Superior temporal gyrus (tissue), 1 donor: ENCODE results near the gene ZNF318.
"Not testable (repeated sequence)": the region's sequence is repeated elsewhere in the genome, so short reads cannot be mapped to it uniquely, and the experiment has no call there.

Experiments used
- DNase-seq: peaks from one replicate; pipeline ENCODE4 v3.0.0-alpha.2; 2016; ENCODE audit errors: extremely low spot score

The ZNF318 gene

DNA sequence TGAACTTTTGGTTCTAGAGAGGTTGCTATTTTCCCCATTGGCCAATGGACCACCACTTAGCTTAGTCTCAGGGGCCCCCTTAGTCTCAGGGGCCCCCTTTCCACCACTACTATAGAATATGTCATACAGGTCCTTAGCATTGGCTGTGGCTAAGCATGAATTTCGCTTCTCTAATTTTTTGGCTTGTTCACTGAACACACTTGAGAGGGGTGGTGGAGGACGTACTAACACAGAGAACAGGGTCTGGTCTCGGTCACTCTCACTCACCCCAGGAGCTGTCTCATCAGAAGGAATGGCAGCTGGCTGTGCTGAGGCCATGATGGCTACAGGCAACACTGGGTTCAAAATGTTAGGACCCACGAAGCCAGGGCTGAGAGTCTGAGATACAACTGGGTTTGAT, 30.3 kb downstream of the ZNF318 start:
- DNase-seq = no peak

DNA sequence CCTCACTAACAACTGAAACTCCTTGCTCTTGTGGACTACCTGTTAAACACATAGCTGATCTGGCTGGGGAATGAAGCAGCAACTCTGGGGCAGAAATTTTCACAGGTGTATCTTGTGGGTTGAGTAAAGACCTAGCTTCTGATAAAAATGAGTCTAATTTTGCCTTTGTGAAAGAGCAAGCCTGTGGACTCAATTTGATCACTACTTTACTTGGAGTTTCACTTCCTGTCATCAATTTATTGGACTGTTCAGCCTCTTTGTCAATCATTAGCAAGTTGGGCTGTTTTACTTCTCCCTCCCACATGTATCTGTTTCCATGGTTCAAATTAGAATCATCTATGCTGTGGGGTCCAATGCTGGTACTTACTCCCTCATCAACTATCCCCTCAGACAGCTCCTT, 31.2 kb downstream of the ZNF318 start:
- DNase-seq = no peak

DNA sequence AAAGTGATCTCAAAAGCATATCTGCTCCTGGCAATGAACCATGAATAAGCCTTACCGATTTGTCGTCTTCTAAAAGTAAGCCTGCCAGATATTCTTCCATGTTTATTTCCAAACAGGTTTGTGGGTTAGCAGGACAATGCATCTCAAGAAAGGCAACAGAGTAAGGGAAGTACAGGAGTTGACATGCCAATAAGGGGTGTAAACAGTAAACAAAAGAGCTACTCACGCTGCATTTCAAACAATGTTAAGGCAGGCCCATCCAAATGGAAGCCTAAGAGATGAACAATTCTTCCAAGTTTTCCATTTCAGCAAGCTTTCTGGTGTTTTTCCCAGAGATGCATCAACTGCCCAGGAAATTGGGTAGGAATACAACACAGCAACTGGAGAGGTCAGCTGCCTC, 33.1 kb downstream of the ZNF318 start:
- peak; percentile 51 for DNase-seq

GRCh38 chr6:43335469-43335868, 34.0 kb downstream of the ZNF318 start:
- DNase-seq = no peak

DNA sequence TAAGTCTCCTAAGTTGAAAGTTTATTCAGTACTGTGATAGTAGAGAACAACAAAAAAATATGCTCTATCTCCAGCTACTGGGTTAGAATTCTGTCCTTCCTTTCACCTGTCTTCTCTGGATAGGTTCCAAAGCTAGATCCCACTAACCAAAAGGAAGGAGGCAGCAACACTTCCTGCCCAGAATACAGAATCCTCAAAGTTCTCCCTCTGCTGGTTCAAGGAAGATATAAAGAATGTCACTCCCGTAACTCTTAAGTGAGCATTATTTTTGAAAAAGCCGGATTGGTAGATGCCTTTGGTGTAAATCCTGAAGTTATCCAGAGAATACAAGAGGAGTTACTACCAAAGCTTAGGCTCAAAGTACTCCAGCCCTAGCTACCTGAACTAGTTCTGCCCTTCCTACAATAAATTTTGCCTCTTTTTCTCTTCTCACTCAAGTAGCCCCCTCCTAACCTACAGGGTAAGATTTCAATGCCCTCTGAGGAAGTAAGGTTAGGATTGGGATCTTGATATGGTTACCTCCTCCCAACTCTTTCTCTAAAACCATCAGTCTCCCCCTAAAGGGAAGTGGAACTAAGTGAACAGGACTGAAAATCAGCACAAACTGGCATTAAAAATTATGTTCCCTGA, 34.9 kb downstream of the ZNF318 start:
- DNase-seq = peak; percentile 47

DNA sequence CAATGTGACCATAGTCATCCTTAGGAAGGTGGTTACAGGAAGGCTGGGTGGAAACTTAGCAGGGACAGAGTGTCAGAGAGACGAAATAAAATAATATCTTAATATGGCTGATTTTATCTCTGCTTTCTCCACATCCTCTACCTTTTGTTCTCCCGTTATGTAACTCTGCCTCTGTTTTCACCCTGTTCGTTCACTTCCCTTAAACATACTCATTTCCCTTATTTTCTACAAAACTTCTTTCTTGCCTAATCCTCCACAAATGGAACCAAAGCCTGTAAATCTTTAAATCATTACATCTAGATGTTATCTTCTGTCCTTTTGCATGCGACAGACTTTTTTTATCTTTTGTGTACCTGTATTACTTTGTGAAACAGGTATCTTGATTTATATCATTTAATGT, 37.6 kb downstream of the ZNF318 start:
- DNase-seq = no peak

DNA sequence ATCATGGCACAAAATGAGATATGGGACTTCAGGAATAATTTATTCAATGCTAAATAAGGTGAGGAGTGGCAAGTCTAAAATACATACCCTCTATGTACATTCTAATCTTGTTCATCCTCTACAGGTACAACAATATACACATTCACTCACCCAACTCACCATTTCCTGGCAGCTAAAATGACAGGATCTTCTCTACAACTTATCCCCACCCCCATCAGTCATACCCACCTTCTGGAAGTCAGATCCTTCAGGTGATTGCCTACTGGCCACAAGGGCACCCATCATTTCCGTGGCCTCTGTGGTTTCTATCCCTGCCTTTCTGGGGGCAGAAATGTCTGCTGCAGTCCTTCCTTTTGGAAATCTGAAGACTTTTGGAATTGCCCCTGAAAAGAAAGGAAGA, 38.0 kb downstream of the ZNF318 start:
- DNase-seq = no peak

DNA sequence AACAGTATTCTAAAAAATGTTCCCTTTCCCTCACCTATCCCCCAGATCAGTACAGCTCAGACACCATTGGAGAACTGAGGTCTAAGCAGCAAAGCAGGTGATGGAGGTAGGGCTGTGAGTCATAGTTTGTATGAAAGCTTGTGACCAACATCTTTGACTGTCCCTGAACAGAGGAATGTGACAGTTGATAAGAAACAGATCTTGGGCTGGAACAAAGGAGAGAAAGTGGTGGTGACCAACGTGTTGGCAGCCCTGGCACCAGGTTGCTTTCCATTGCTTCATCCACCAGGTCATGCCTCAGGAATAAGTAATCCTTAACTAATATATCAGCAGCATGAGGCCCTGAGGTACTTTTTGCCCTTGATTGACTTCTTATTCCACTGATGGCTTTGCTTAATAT, 40.9 kb downstream of the ZNF318 start:
- no peak for DNase-seq

GRCh38 chr6:43325876-43326275, 43.6 kb downstream of the ZNF318 start:
- no peak for DNase-seq

DNA sequence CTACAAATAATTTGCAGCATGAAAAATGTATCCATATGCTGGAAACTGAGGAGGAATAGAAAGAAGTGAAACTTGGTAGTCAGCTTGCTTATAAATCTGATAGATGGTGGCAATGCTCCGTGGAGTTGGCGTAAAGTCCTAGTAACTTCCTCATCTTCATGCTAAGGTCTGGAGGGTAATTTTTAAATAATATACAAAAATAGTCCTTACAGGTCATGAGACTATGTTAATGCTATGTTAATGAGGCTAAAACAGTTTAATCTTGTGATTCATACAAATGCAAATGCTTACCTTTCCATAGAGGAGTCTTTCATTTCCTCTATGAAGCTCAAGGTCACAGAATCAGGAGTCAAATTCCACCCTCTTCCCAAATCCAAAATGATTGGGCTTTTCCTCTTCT, 51.4 kb downstream of the ZNF318 start:
- no peak for DNase-seq

DNA sequence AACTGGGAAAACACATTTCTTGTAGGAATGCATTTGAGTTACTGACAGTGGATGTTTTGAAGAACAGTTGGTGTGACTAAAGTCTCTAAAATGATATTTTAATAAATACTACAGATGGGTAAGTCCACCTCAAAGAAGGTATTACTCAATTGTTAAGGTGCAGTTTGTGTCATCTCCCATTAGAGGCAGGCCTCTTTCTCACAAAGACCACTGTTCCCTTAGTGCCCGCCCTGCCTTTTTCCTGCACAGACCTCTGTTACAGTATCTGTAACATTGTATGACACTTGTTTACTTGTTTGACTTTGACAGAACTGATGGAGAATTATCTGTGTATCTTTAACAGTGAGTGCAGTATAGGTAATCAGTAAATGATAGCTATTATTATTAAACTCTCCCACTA, 55.6 kb downstream of the ZNF318 start:
- DNase-seq = no peak

GRCh38 chr6:43311666-43312065, 57.8 kb downstream of the ZNF318 start:
- DNase-seq = no peak

DNA sequence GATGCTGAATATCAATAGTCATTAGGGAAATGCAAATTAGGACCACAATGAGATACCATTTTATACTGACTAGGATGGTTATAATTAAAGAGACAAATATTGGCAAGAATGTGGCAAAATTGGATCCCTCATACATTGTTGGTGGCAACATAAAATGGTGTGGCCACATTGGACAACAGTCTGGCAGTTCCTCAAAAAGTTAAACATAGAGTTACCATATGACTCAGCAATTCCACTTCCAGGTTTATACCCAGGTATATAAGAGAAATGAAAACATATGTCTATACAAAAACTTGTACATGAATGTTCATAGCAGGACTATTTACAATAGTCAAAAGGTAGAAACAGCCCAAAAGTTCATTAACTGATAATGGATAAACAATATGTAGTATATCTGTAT, 58.8 kb downstream of the ZNF318 start:
- no peak for DNase-seq

GRCh38 chr6:43310134-43310533, 59.3 kb downstream of the ZNF318 start:
- DNase-seq = no peak

GRCh38 chr6:43308990-43309477, 60.4 kb downstream of the ZNF318 start:
- no peak for DNase-seq

- DNase-seq = no peak
Observed at GRCh38 chr6:43308101-43308989, 61.1 kb downstream of the ZNF318 start, which contains the start of gene CRIP3. CRIP3 (minus strand) TSS chr6:43308826; CDS start chr6:43308792, 34 bp downstream.

- no peak for DNase-seq
Observed at GRCh38 chr6:43307451-43308100, 61.9 kb downstream of the ZNF318 start.

- DNase-seq = no peak
Observed at GRCh38 chr6:43306086-43306485, 63.4 kb downstream of the ZNF318 start.

GRCh38 chr6:43304882-43305281, 64.6 kb downstream of the ZNF318 start:
- DNase-seq = no peak

DNA sequence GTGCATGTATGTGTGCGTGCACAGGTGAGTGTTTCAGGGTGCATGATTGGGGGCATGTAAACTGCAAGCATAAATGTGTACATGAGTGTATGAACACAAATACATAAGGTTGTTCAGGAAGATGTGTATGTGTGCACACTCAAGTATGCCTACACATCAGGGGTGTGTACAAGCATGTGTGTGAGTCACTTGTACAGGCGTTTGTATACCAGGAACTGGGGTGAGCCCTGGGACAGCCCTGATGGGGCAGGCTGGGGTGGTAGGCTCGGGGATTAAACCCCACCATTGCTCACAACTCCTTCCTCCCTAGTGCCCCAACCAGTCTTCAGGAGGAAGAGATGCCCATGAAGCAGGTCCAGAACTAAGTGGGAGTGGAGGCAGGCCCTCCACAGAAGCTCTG, 65.1 kb downstream of the ZNF318 start:
- no peak for DNase-seq

DNA sequence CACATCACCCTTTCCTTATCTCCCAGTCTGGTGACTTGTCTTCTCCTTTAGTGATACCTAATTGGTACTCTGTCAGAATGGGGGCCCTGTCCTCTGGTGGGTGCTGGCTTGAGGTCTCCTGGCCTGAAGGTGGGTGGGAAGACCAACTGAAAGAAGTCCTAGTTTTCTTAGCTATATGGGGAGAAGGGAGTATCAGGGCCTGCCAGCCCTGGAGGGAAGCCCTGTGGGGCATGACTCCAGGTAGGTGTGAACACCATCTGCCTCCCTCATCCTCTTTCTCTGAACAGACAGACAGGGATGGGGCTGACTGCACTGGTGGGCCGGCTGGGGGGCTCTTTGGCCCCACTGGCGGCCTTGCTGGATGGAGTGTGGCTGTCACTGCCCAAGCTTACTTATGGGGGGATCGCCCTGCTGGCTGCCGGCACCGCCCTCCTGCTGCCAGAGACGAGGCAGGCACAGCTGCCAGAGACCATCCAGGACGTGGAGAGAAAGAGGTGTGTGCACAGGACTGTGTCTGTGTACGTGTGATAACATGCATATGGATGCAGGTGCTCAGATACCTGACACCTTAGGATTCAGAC, 65.6 kb downstream of the ZNF318 start:
- no peak for DNase-seq

DNA sequence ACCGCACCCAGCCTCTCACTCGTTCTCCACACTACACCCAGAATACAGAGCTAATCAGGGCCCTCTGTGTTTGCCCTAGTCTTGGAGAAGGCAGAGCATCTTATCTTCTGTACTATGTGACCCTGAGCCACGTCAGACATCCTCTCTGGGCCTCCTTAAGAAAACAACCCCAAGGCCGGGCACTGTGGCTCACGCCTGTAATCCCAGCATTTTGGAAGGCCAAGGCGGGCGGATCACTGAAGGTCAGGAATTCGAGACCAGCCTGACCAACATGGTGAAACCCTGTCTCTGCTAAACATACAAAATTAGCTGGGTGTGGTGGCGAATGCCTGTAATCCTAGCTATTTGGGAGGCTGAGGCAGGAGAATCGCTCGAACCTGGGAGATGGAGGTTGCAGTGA, 66.4 kb downstream of the ZNF318 start:
- not testable (repeated sequence) for DNase-seq
